ENCODE data around the gene MYO7B.

The MYO7B gene

GRCh38 chr2:127662937-127663565 is 127.6 kb downstream of the MYO7B start:
- no peaks in the 10 kb centered on the region for H3K9me3 ChIP-seq (ENCODE audit: low read depth, low read length)
- no peak overlapping the region for H3K9ac ChIP-seq (ENCODE audit: insufficient read length)
- H3K27ac ChIP-seq = no peak overlapping the region
- no peak overlapping the region for H3K4me3 ChIP-seq
- no peak for DNase-seq (ENCODE audit: low read depth, low spot score)
- TF ChIP-seq EZH2 (IDR thresholded peaks at IDR 0.05) (no peak), POLR2AphosphoS5 (IDR thresholded peaks at IDR 0.05; ENCODE audit: borderline replicate concordance, low read depth, low read length) (no peak), FOXP2 (optimal IDR thresholded peaks at IDR 0.05; ENCODE audit: control extremely low read depth, extremely low read length, insufficient read depth) (no peak)
- H3K36me3 ChIP-seq (ENCODE audit: insufficient read depth, low read length) = no peaks in the 10 kb centered on the region

GRCh38 chr2:127663566-127664064 is 128.1 kb downstream of the MYO7B start:
- no peak for DNase-seq (ENCODE audit: low read depth, low spot score)
- H3K9me3 ChIP-seq (ENCODE audit: low read depth, low read length) = no peaks in the 10 kb centered on the region
- H3K27ac ChIP-seq = no peak overlapping the region
- H3K4me3 ChIP-seq = no peak overlapping the region
- H3K9ac ChIP-seq (ENCODE audit: insufficient read length) = no peak overlapping the region
- TF ChIP-seq FOXP2 (optimal IDR thresholded peaks at IDR 0.05; ENCODE audit: control extremely low read depth, extremely low read length, insufficient read depth) (no peak), POLR2AphosphoS5 (IDR thresholded peaks at IDR 0.05; ENCODE audit: borderline replicate concordance, low read depth, low read length) (no peak), EZH2 (IDR thresholded peaks at IDR 0.05) (no peak)
- H3K36me3 ChIP-seq (ENCODE audit: insufficient read depth, low read length) = no peaks in the 10 kb centered on the region

GRCh38 chr2:127664065-127664894 is 128.8 kb downstream of the MYO7B start:
- Histone ChIP-seq H3K27ac (no peak overlapping the region), H3K9me3 (ENCODE audit: low read depth, low read length) (no peaks in the 10 kb centered on the region), H3K4me3 (no peak overlapping the region), H3K36me3 (ENCODE audit: insufficient read depth, low read length) (no peaks in the 10 kb centered on the region), H3K9ac (ENCODE audit: insufficient read length) (no peak overlapping the region)
- no peak for DNase-seq (ENCODE audit: low read depth, low spot score)
- no peak for TF ChIP-seq EZH2 (IDR thresholded peaks at IDR 0.05)
- no peak for TF ChIP-seq POLR2AphosphoS5 (IDR thresholded peaks at IDR 0.05; ENCODE audit: borderline replicate concordance, low read depth, low read length)
- no peak for TF ChIP-seq FOXP2 (optimal IDR thresholded peaks at IDR 0.05; ENCODE audit: control extremely low read depth, extremely low read length, insufficient read depth)

GRCh38 chr2:127664895-127665225 is 129.4 kb downstream of the MYO7B start:
- H3K27ac ChIP-seq = no peak overlapping the region
- no peak overlapping the region for H3K4me3 ChIP-seq
- H3K9ac ChIP-seq (ENCODE audit: insufficient read length) = no peak overlapping the region
- DNase-seq (ENCODE audit: low read depth, low spot score) = no peak
- no peaks in the 10 kb centered on the region for H3K9me3 ChIP-seq (ENCODE audit: low read depth, low read length)
- TF ChIP-seq FOXP2 (optimal IDR thresholded peaks at IDR 0.05; ENCODE audit: control extremely low read depth, extremely low read length, insufficient read depth) (no peak), POLR2AphosphoS5 (IDR thresholded peaks at IDR 0.05; ENCODE audit: borderline replicate concordance, low read depth, low read length) (no peak), EZH2 (IDR thresholded peaks at IDR 0.05) (no peak)
- H3K36me3 ChIP-seq (ENCODE audit: insufficient read depth, low read length) = no peaks in the 10 kb centered on the region

- Histone ChIP-seq H3K9ac (ENCODE audit: insufficient read length) (no peak overlapping the region), H3K9me3 (ENCODE audit: low read depth, low read length) (no peaks in the 10 kb centered on the region), H3K27ac (no peak overlapping the region), H3K36me3 (ENCODE audit: insufficient read depth, low read length) (no peaks in the 10 kb centered on the region), H3K4me3 (no peak overlapping the region)
- TF ChIP-seq FOXP2 (optimal IDR thresholded peaks at IDR 0.05; ENCODE audit: control extremely low read depth, extremely low read length, insufficient read depth) (no peak), EZH2 (IDR thresholded peaks at IDR 0.05) (no peak), POLR2AphosphoS5 (IDR thresholded peaks at IDR 0.05; ENCODE audit: borderline replicate concordance, low read depth, low read length) (no peak)
- no peak for DNase-seq (ENCODE audit: low read depth, low spot score)
Measured at GRCh38 chr2:127665267-127665893, 129.9 kb downstream of the MYO7B start.

GRCh38 chr2:127669056-127669455 is 133.6 kb downstream of the MYO7B start:
- Histone ChIP-seq H3K9ac (ENCODE audit: insufficient read length) (no peak overlapping the region), H3K27ac (no peak overlapping the region), H3K36me3 (ENCODE audit: insufficient read depth, low read length) (no peaks in the 10 kb centered on the region), H3K4me3 (no peak overlapping the region), H3K9me3 (ENCODE audit: low read depth, low read length) (no peaks in the 10 kb centered on the region)
- no peak for DNase-seq (ENCODE audit: low read depth, low spot score)
- TF ChIP-seq EZH2 (IDR thresholded peaks at IDR 0.05) (no peak), FOXP2 (optimal IDR thresholded peaks at IDR 0.05; ENCODE audit: control extremely low read depth, extremely low read length, insufficient read depth) (no peak), POLR2AphosphoS5 (IDR thresholded peaks at IDR 0.05; ENCODE audit: borderline replicate concordance, low read depth, low read length) (no peak)

- Histone ChIP-seq H3K9ac (ENCODE audit: insufficient read length) (no peak overlapping the region), H3K36me3 (ENCODE audit: insufficient read depth, low read length) (no peaks in the 10 kb centered on the region), H3K27ac (no peak overlapping the region), H3K4me3 (no peak overlapping the region), H3K9me3 (ENCODE audit: low read depth, low read length) (no peaks in the 10 kb centered on the region)
- no peak for TF ChIP-seq POLR2AphosphoS5 (IDR thresholded peaks at IDR 0.05; ENCODE audit: borderline replicate concordance, low read depth, low read length)
- TF ChIP-seq FOXP2 (optimal IDR thresholded peaks at IDR 0.05; ENCODE audit: control extremely low read depth, extremely low read length, insufficient read depth) = no peak
- no peak for TF ChIP-seq EZH2 (IDR thresholded peaks at IDR 0.05)
- no peak for DNase-seq (ENCODE audit: low read depth, low spot score)
Measured at GRCh38 chr2:127670055-127670956, 134.8 kb downstream of the MYO7B start.

All from SK-N-MC (cell line).